Fibroblast of the aortic adventitia (primary cell): ENCODE results near the gene CHORDC1. TPM values are rescaled to one million over a fixed set of nuclear protein-coding genes. Genes with fewer than 3 reads are reported as not detected.

Source experiments
- DNase-seq: peaks from one replicate; pipeline ENCODE4 v3.0.0-alpha.2; 2010; ENCODE audit warnings: low read depth
- H3K4me3 ChIP-seq: 2 replicates; pipeline ENCODE4 v1.5.1; 2011; ENCODE audit warnings: low read depth, mild to moderate bottlenecking, control low read depth, low read length, moderate library complexity
- total RNA-seq: library from RNA; depleted of rRNA; stranded (reverse); fragments of >200 nt; gene quantifications from 2 replicates; pipeline ENCODE4 v1.2.3, GENCODE V29; 2012; ENCODE audit warnings: low replicate concordance
- TF ChIP-seq, protein P1 (sequence below): IDR thresholded peaks from 2 replicates; pipeline ENCODE4 v1.5.1; 2011; ENCODE audit warnings: mild to moderate bottlenecking, low read length, control low read depth, inconsistent platforms; ENCODE audit not compliant: insufficient read depth

The CHORDC1 gene
- total RNA-seq, 1 donor, result 39.9 TPM

GRCh38 chr11:90235526-90235925 lies 12.7 kb upstream of the CHORDC1 start:
- TF ChIP-seq, protein P1, sequence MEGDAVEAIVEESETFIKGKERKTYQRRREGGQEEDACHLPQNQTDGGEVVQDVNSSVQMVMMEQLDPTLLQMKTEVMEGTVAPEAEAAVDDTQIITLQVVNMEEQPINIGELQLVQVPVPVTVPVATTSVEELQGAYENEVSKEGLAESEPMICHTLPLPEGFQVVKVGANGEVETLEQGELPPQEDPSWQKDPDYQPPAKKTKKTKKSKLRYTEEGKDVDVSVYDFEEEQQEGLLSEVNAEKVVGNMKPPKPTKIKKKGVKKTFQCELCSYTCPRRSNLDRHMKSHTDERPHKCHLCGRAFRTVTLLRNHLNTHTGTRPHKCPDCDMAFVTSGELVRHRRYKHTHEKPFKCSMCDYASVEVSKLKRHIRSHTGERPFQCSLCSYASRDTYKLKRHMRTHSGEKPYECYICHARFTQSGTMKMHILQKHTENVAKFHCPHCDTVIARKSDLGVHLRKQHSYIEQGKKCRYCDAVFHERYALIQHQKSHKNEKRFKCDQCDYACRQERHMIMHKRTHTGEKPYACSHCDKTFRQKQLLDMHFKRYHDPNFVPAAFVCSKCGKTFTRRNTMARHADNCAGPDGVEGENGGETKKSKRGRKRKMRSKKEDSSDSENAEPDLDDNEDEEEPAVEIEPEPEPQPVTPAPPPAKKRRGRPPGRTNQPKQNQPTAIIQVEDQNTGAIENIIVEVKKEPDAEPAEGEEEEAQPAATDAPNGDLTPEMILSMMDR, result no peak
- no peak overlapping the region for H3K4me3 ChIP-seq
- DNase-seq, result no peak

DNA sequence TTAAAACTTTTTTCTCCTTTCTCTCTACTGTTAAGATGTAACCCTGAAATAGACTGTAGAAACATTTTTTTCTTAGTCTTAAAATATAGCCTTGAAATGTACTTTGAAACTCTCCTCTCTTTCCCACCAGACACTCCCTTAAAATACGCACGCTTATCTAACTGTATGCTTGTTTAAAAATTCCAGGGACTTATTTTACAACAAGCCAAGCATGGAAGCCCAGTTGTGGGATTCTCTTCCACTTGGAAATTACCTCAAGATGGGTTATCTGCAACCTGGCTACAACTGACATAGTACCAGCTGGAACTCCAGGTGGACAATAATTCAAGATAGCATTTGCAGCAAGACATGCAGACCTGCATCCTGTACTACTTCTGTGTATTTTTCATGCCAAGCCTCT lies 12.1 kb upstream of the CHORDC1 start:
- TF ChIP-seq, protein P1, result no peak
- no peak overlapping the region for H3K4me3 ChIP-seq
- DNase-seq, result no peak

DNA sequence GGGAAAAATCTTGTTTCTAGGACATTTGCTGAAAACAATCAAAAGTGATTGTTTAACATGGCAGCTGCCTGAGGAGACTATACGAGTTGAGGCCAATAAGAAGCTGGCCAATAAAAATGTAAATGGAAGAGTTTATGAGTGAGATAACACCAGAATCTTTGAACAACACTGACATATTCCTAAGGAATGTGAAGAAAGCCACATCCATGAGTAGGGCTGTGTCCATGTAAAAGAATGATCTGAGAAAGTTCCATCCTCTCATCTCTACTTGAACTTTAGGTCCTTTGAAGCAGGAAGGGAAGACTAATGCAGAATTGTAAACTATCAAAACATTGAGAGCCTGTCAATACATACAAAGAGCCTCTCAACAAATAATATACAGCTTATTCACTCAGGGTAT lies 6.9 kb upstream of the CHORDC1 start:
- DNase-seq, result no peak
- TF ChIP-seq, protein P1, result no peak
- no peak overlapping the region for H3K4me3 ChIP-seq

DNA sequence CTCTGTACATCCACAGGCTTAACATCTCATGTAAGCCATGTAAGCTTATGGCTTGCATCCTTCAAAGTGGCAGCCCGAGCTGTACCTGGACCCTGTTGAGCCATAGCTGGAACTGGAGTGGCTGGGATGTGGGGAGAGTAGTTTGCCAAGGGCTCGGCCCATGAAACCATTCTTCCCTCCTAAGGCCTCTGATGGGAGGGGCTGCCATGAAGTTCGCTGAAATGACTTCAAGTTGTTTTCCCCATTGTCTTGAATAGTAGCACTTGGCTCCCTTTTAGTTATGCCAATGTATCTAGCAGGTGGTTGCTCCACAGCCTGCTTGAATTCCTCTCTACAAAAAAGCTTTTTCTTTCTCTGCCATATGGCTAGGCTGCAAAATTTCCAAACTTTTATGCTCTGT lies 5.2 kb upstream of the CHORDC1 start:
- DNase-seq, result no peak
- H3K4me3 ChIP-seq, result no peak overlapping the region

DNA sequence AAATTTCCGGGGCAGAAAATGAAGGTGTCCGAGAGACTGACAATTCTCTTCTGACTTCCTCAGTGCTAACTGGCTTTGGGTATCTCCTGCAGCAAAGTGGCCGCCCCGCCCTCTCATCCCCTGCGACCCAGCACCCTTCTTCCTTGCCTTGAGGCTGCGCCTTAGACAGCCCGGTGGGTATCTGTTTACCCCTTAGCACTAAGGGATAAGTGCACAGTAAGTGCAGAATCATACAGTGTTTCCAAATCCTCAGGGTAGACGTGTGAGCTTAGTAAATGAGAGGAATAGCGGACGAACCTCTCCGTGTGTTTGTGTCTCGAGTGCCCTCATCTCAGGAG lies 368 bp upstream of the CHORDC1 start:
- TF ChIP-seq, protein P1, result no peak
- H3K4me3 ChIP-seq, result peak overlapping the region; percentile 85
- DNase-seq, result no peak

More for the DNA sequence above, 5.2 kb upstream of the CHORDC1 start:
- TF ChIP-seq, protein P1, result no peak

- TF ChIP-seq, protein P1, result no peak
- no peak for DNase-seq
- peak overlapping the region; percentile 85 for H3K4me3 ChIP-seq
These were observed 918 bp downstream of the CHORDC1 start for GRCh38 chr11:90221803-90222458.

- TF ChIP-seq, protein P1, result no peak
- peak; percentile 69 for DNase-seq
These were observed 2.5 kb downstream of the CHORDC1 start for GRCh38 chr11:90220391-90220790.

More at GRCh38 chr11:90220391-90220790, 2.5 kb downstream of the CHORDC1 start:
- H3K4me3 ChIP-seq, result no peak overlapping the region
